Hindlimb muscle (tissue), 1 donor: ENCODE results near the gene FIGN. TPM values are rescaled to one million over a fixed set of nuclear protein-coding genes. Genes with fewer than 3 reads are reported as not detected.

Experiments
- DNase-seq: peaks from one replicate; pipeline ENCODE4 v3.0.0-alpha.2; 2013
- polyA plus RNA-seq: library from polyadenylated mRNA; unstranded; fragments of 120-200 nt; gene quantifications from one replicate; pipeline ENCODE4 v1.2.1, GENCODE V29; 2013; ENCODE audit not compliant: insufficient read length

Gene FIGN
- polyA plus RNA-seq, 1 donor = 0.99 TPM

DNA sequence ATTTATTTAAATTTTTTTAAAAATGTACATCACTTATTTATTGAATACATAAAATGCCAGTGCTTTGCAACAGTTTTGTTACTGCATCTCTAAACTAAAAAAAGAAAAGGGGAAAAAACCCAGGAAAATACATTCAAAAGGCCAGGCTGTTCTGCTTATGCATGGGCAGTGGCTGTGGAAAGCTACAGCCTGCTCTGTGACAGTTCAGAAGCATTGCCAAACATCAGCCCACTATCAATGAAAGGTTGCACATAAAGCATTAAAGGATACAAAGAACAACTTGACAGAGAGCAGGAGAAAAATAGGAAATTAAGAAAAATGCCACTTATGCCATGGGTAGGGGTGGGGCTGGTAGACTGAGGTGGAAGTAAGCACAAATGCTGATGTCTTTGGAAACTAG is 128.2 kb downstream of the FIGN start:
- DNase-seq = no peak

DNA sequence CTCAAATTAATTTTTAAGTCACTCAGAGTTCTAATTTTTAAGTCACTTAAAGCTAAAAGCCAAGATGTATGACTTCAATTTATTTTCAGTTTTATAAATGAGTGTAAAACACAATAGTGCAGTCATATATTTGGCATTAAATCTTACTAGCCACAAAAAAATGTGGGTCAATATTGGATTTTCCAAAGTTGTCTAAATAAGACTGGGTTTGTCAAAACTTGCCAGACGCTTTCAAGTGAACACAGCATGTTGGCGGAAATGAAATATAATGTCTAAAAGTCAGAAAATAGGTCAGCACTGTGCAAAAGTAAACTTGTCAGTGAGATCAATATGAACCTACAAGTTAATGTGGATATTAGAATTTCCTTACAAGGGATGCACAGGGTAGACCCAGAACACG is 128.9 kb downstream of the FIGN start:
- DNase-seq = no peak

DNA sequence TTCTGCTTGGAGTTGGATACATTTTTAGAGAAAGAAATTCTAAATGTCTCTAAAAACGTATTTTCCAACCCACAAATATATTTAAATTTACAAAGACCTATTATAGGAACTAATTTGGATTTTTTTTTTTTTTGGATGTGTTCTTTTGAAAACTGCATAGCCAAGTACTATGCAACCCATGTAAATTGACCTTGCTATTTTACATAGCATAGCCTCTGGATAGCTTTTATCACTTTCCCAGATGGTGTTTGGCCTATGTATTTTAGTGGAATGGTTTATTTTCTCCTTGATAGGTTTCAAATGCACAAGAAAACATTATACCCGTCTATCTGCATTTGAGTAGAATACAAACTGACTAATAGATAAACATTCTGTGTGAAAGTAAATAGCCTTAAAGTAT is 130.0 kb downstream of the FIGN start:
- no peak for DNase-seq

DNA sequence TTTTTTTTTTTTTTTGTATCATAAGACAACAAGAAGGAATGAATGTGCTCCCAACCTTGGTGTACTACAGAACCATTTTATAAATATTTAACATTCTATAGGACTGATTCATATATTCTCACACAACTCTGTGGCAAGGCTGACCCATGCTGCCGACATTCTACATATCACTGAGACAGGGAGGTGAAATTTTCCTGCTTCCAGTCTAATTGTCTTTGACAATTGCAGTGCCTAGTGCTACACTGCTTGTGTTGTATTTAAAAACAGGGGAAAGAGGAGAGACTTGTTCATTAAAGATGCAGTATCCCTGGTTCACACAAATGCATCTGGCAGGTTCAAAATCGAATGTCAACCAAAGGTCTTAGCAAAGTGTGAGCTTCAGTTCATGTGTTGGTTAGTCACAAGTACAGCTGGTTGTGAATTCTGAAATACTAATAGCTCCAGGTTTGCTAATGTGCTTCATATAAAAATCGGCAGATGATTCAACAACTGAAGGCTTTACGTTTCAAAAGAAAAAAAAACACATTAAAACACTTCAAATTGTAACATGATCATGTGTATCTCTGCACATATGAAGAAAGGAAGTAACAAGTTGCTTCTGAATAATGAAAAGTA is 130.8 kb downstream of the FIGN start:
- DNase-seq = no peak

DNA sequence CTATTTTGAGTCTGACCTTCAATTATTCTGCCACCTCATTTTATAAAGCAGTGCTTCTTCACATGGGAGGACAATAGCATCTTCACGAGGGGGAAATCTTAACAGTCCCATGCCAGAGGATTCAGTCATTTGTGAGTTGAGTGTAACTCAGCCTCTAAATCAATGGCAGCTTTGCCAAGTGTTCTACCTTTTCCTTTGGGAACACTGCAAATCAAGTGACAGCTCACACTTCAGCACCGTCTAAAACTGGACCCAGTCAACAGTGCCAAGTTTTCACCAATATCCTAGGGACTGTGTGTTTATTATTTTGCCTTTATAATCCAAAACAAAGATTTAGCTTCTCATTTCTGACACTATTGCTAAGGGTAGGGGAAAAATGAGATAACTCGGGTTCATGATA is 133.6 kb downstream of the FIGN start:
- no peak for DNase-seq

DNA sequence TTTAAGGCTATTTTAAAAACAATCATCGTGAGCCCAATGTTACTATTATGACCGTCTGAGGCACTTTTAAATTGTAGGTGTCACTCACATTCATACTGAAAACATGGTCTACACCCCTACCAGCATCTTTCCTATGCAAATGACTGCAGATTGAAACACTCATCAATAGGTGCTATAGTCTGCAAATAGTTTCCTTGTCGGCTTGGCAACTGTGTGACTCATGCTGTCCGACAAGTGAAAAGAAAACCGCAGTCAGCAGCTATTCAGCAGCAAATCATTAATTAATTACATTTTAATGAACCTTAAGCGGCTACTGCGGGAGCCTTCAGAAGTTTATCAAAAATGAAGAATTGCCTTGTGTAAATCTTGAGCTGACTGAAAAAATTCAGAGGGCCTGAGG is 134.4 kb downstream of the FIGN start:
- no peak for DNase-seq

DNA sequence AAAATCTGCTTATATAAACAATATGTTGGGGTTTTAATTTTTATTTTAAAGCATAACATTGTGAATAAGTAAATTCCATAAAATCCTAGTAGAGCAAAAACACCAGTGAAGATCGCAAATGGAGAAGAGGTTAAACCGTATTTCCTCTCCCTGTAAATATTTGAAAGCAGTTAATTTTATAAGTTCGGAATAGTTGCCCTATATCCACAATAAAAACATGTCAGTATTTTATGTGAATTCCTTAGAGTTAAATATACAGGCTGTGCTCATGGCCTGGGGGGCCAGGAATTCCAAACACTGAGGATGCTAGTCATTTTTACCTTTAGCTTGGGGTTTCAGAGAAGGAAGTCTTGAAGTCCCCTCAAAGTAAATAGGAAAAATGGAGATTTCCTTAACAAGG is 135.0 kb downstream of the FIGN start:
- no peak for DNase-seq

DNA sequence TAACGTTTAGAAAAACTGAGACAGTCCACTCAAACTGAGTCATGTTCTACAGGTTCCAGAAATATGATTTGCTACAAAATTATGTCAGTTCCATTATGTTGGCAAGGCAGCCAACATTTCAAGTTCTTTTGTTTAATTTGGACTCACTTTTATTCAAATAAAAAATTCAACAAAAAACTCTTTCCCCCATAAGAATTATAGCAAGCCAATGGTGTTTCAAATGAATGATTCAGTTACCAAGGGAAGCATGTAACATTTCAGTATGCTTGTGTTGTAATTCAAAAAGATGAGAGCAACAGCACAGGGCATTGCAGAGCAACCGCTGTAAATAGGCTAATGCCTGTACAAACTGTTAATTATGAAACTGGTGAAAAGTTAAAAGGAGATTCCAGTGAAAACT is 140.8 kb downstream of the FIGN start:
- no peak for DNase-seq

DNA sequence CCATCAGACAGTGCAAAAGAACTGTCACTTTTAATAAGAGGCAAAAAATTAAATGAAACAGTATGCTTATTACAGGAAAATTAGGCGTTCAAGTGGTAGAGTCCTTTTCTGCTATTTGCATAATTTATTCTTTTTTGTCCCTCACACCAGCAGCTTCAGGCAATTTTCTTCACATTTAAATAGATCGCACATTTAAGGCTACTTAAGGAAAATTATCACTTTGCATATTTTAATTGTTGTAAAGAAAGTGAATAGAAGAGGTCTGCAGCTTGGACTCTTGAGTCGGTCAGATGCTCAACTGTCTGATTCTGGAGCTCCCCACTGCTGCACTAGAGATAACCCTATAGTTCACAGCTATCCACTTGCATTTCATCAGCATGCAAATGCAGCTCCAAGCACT is 141.3 kb downstream of the FIGN start:
- DNase-seq = no peak

DNA sequence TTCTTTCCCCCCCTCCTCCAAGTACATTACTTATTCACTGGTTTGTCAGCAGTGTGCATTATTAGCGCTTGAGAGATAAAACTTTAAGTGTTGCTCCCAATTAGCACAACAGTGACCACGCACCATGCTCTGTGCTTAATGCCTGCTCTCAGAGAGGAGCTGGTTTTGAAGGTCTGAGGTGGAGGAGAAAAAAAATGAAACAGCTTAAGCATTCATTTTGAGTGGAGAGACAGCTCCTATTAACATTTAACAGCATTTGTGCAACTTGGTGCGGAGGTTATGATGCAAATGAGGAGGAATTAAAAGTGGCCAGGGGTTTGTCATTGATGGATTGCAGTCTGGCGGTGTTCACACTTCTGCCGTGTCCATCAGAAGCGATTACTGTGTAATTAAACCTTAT is 141.8 kb downstream of the FIGN start:
- DNase-seq = no peak

DNA sequence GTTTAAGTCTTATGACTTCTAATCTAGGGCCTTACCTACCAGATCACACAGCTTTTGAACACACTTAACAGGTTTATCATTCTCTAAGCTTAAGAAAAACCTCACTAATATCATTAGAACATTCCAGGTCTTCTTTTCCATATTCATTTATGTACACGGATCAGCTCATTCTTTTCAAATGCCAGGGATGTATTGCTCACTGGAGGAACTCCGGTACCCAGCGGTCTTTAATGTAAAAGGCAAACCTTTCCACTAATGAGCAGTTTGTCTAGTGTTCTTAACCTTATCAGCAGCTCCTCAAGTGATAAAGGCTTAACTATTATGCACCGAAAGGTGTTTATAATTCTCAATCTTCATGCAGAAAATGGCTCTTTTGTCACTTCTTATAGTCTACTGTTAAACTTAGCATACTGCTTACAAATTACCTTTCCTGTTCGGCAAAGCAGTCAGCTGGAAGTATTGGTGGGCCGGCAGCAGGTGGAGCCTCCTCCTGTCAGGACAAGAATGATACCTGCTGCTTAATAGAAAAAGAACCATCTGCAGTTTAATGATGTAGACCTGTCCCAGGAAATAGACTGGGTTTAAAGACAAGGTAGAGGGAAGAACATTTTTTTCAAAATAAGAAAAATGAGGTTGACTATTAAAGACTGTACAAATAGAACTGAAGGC is 142.7 kb downstream of the FIGN start:
- DNase-seq = no peak

DNA sequence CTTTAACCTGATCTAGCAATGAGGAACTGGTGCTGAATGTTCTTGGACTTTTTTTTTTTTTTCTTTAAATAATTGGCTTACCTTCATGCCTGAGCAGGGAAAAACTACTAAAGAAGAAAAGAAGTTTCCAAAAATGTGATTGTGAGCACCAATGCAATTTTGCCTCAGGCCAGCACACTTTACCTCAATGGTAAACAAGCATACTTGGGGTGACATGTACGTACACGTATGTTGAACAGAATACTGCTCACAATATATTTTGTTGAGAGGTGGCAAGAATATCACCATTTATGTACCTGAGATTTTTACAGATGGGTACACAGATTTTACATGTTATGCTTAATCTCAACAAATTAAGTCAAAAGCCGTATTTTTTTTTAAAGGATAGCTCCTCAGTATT is 144.3 kb downstream of the FIGN start:
- DNase-seq = no peak

DNA sequence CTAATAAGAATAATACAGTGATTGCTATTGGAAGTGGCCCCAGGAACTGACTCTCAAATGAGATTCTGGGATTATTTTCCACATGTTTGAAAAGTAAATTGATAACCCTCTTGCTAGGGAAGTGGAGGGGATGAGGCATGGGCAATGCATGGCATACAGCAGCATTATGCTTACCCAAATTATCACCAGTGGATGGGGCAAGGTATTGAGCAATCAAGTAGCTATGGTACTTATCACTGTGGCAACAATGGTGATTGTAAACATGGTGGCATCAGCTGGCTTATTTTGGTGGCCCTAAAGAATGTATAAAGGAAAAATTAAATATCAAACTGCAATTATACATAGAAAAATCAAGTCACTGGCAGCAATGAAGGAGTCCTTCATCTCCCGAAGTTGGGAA is 155.1 kb downstream of the FIGN start:
- DNase-seq = no peak

DNA sequence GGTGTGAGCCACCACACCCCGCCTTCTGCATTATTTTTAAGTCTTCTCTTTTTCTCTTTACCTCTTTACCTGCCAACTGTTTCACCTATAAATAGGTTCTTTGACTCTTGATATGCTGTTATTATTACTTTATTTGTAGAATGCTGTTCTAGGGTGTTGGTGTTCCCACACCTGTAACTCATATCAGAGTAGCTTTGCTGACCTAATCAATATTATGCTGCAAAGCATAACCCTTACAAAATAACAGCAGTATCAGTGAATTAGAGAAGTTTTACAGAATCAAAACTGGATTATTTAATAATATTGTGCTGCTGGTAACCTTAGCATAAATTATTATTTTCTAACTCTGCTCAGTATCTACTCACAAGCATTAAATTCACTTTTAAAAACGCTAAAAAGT is 161.5 kb downstream of the FIGN start:
- DNase-seq = no peak

DNA sequence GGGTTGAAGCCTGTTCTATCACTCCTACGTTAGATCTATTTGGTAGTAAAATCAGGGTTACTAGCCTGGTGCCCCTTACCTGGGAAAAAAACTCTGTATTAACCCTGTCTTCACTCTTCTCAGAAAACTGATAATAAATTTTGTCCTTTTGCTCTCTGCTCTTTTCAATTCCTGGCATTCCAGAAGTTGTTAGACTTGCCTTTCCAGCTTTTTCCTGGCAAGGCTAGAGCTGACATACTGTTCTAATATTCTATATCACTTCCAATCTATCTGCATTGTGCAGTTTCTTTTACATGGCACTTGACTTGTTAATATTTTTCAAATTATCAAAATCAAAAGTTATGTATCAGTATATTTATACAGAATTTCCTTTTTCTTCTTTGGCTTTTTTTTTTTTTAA is 162.2 kb downstream of the FIGN start:
- no peak for DNase-seq

DNA sequence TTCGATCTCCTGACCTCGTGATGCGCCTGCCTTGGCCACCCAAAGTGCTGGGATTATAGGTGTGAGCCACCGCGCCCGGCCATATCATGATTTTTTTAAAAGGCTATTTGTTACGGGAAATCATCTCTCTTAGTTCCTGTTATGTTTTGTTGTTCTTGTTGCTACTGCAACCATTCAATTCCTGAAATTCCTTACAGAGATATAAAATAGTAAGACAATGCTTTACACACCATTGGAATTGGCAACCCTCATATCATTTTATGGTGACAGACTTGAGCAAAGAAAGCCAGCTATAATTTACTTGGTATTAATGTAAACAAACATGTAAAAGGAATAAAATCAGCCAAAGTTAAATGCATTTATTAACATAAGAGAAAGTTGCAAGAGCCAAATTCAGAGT is 163.0 kb downstream of the FIGN start:
- no peak for DNase-seq

DNA sequence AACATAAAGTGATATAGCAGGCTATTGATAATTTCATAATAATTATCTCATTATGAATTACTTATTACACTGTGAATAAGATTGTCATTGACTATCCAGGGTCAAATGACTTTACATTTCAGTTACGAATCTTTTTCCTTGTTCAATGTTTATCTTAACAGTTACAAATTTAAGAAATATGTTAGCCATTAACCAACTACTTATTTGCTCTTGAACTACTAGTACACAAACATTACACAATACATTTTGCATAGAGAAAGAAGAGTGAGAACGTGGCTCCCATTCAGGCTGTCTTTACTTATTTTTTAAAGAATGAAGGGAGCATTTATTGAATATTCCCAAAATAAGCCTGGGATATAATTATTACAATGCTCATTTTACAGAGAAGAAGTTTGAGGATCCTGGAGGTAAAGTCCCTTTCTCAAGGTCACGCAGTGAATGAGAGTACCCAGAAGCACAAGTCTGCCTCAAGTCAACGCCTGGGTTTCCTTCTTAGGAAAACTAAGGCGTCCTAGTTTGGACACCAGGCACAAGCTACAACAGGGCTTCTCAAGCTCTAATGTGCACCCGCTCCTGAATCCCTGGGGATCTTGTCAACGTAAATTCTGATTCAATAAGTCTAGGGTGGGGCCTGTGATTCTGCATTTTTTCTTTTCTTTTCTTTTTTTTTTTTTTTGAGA is 164.2 kb downstream of the FIGN start:
- no peak for DNase-seq

DNA sequence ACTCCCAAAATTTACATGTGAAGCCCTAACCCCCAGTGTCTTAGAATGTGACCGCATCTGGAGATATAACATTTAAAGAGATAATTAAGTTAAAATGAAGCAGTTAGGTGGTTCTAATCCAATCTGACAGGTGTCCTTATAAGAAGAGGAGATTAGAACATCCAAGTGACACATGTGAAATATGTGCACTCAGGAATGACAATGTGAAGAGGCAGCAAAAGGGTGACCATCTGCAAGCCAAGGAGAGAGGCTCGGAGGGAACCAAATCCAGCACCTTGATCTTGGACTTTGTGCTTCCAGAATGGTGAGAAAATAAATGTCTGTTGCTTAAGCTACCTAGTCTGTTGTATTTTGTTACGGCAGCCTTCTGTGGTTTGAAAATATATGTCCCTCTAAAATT is 165.4 kb downstream of the FIGN start:
- no peak for DNase-seq

DNA sequence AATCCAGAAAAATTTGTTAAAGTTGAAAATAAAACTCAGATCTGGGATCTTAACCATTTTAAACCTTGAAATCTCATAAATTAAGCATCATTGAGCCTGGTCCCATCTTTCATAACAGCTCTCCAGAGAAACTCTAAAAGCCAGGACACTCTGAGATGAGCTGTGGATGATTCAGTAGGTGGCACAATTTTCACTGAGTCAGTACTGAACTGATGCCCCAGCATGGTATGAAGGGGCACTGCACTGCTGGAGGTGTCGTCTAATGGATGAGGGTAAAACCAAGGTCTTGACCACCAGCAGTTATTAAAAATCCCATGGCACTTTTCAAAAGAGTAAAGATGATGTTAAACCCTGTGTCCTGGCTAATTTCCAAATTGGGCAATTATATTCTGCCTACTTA is 170.6 kb downstream of the FIGN start:
- no peak for DNase-seq

DNA sequence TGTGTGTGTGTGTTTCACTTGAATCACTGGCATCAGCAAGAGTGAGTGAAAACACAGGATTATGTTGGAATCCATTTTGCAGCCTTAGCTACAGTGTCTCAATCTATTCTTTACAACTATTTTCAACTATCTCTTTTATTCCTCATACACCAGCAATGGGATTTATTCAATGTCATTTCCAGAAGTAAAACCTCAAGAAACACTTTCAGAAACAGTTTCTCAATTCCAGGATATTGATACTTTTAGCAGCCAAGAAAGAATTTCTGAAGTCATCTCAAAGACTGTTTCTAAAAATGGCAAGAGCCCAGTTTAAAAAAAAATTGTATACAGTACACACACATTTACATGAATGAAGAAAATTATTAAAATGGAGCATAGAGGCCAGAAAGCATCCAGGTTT is 171.6 kb downstream of the FIGN start:
- DNase-seq = no peak

DNA sequence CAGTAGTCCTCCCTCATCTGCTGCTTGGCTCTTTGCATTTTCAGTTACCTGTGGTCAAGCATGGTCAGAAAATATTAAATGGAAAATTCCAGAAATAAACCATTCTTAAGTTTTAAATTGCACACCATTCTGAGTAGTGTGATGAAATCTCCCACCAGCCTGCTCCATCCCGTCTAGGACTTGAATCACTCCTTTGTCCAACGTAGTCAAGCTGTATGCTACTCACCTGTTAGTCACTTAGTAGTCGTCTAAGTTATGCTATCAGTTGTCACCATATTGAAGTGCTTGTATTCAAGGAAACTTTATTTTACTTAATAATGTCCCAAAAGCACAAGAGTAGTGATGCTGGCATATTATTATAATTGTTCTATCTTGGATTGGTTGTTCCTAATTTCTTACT is 172.5 kb downstream of the FIGN start:
- DNase-seq = no peak

DNA sequence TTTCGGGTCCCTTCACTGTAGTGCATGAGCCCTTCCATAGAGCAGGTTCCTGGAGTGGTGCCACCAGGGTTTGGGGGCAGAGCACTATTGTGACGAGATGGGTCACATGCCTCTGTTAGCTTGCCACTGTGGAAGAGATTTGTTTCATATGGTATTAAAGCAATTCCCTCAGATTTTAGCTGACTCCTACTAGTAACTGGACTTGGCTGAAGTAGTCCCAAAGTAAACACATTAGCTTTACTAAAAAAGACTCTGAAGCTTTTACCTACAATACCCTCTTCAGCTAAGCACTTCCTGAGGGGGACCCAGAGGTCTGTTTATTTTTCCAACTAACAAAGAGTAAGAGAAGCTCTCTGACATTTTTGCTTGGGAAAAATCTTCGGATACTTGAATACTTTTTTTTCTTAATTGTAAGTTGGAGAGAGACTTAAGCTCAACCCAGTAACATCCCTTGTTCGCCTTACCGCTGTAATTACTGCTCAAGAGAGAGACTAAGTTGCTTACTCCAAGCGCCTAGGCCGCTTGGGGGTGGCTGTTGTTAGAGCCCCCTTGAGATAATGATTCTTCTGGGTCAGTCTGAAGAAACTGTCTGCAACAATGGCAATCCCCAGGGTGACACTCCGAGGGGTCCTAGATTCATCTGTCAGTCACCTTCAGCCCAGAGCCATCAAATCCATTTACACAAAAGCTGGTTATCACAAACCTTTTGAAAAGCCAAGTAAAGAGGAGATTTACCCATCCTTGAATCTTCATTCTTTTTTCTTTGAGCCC is 177.4 kb downstream of the FIGN start:
- DNase-seq = no peak

DNA sequence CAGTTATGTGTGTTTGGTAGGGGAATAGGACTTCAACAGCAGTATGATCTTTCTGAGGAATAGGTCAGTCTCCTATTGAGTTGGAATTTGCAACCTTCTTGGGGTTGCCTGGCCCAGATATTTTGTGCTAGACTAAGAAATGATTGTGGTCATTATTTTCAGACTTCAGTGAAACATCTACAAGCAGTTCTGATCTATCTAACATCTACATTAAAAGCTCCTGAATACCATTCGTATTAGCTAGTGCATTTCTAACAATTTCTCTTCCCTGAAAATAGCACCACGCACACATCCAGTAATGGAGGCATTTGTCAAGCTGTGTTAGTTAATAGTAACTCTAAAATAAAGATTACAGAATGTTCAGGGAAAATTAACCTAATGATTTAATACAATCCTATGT is 179.3 kb downstream of the FIGN start:
- DNase-seq = no peak

DNA sequence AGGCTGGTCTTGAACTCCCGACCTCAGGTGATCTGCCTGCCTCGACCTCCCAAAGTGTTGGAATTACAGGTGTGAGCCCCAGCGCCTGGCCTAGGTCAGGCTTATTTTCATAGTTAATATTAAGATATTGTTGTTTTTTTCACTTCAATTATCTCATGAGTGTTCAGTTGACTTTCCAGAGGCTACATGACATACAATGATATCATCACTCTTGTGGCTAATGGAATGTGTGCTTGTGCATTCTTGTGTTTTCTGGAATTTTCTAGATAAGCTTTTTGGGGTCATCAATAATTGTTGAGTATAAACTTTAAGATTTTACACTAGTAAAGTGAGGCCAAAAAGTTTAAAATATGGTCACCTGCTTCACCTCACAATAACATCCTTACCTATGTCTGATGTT is 180.9 kb downstream of the FIGN start:
- DNase-seq = no peak
